Measurements from ENCODE around the gene NPY5R.
A peak's percentile ranks its signal among the peaks of the same experiment; 100 is the strongest.

The NPY5R gene

DNA sequence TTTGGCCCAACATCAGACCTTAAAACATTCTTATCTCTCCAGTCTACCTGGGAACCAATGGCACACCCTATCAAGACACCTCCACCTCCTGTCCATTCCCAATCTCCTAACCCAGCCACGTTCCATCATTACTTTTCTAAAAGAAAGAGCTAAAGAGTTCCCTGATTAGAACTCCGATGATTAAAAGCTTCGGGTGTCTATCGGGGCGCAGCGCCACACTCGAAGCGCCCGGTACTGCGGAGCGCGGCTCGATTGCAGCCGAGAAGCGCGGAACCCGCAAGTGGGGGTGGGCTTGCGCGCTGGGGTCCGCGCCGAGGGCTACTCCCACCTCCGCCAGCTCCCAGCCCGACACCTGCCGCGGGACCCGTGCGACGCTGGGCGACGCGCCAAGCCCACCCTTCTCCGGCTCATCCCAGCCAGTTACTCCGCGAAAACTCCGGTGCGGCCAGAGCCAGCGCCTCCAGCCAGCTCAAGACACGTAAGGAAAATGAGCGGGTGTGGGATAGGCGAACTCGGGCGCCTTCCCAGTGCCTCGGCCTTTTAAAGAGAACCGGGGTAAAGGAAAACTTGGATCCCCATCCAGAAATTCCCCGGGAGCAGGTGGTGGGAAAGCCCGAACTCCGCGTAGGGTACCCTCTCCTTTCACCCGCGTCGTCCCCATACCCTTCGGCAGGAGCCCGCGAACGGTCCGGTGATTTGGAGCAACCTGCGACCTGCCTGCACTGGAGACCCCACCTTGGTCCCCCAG is 11.9 kb upstream of the NPY5R start:
- Histone ChIP-seq H3K27me3 (ENCODE audit: insufficient read depth, poor library complexity, severe bottlenecking) (peaks cover 31% of the 10 kb centered on the region), H3K4me3 (replicated peaks; ENCODE audit: insufficient read depth, low read length) (peak overlapping the region; percentile 30), H3K27ac (replicated peaks) (no peak overlapping the region)
- no peak for DNase-seq (ENCODE audit: low read depth in 1 of 2, low spot score in 1 of 2)
- TF ChIP-seq SPI1 (IDR thresholded peaks at IDR 0.05; ENCODE audit: borderline replicate concordance, low read depth): no peak
- TF ChIP-seq GABPA (IDR thresholded peaks at IDR 0.05; ENCODE audit: low read depth): no peak
- no peak for TF ChIP-seq POLR2AphosphoS5 (IDR thresholded peaks at IDR 0.05; ENCODE audit: low read depth)
- TF ChIP-seq, protein P1, sequence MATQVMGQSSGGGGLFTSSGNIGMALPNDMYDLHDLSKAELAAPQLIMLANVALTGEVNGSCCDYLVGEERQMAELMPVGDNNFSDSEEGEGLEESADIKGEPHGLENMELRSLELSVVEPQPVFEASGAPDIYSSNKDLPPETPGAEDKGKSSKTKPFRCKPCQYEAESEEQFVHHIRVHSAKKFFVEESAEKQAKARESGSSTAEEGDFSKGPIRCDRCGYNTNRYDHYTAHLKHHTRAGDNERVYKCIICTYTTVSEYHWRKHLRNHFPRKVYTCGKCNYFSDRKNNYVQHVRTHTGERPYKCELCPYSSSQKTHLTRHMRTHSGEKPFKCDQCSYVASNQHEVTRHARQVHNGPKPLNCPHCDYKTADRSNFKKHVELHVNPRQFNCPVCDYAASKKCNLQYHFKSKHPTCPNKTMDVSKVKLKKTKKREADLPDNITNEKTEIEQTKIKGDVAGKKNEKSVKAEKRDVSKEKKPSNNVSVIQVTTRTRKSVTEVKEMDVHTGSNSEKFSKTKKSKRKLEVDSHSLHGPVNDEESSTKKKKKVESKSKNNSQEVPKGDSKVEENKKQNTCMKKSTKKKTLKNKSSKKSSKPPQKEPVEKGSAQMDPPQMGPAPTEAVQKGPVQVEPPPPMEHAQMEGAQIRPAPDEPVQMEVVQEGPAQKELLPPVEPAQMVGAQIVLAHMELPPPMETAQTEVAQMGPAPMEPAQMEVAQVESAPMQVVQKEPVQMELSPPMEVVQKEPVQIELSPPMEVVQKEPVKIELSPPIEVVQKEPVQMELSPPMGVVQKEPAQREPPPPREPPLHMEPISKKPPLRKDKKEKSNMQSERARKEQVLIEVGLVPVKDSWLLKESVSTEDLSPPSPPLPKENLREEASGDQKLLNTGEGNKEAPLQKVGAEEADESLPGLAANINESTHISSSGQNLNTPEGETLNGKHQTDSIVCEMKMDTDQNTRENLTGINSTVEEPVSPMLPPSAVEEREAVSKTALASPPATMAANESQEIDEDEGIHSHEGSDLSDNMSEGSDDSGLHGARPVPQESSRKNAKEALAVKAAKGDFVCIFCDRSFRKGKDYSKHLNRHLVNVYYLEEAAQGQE (IDR thresholded peaks at IDR 0.05; ENCODE audit: insufficient replicate concordance, low read depth): no peak
- TF ChIP-seq, protein P2, sequence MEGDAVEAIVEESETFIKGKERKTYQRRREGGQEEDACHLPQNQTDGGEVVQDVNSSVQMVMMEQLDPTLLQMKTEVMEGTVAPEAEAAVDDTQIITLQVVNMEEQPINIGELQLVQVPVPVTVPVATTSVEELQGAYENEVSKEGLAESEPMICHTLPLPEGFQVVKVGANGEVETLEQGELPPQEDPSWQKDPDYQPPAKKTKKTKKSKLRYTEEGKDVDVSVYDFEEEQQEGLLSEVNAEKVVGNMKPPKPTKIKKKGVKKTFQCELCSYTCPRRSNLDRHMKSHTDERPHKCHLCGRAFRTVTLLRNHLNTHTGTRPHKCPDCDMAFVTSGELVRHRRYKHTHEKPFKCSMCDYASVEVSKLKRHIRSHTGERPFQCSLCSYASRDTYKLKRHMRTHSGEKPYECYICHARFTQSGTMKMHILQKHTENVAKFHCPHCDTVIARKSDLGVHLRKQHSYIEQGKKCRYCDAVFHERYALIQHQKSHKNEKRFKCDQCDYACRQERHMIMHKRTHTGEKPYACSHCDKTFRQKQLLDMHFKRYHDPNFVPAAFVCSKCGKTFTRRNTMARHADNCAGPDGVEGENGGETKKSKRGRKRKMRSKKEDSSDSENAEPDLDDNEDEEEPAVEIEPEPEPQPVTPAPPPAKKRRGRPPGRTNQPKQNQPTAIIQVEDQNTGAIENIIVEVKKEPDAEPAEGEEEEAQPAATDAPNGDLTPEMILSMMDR (IDR thresholded peaks at IDR 0.05; ENCODE audit: insufficient read depth, low read length): no peak

DNA sequence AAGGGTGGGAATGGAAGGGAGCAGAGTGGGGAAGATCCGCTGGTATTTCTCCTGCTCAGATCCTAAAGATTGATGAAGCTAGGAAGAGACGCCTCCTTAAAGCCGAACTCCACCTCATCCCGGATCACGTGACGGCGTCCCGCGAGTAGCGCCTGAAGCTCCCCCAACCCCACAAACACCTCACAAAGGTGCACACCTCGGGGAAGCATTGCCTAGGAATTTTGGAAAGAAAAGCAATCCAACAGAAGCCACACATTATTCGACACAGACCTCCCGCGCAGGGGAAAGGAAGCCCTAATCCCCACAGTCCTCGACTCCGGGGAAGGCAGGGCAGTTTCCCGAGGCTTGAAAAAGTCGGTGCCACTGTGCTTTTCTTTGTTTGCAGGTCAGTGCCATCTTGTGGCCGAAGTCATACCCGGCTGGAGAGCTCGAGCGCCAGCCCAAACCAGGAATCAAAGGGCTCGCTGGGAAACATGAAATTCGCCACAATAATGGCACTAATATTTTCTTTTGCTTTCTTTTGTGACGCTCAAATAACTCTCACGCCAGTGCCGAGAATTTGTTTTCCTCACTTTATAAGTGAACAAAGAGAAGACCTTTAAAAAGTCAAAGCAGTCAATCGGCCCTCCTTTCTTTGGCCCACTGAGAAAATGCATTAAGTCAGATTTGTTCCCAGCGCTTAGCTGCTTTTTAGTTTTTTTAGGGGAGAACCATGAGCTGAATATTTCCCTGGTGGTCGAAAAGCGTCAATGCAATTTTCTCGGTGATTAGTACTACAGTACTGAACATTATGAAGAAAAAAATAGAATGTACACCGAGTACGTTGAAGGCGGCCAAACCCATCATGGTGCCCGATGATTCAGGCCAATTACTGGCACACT is 10.9 kb upstream of the NPY5R start, which contains the start of gene NPY1R:
Gene NPY1R (minus strand): TSS at position 71 of the 881 bp plus-strand sequence. CDS start 6,042 bp downstream, outside the sequence.
- Histone ChIP-seq H3K4me3 (replicated peaks; ENCODE audit: insufficient read depth, low read length) (peak within 1 kb of the TSS; percentile 30), H3K27ac (replicated peaks) (no peak within 1 kb of the TSS), H3K27me3 (ENCODE audit: insufficient read depth, poor library complexity, severe bottlenecking) (peaks cover 31% of the 10 kb centered on the region)
- DNase-seq (ENCODE audit: low read depth in 1 of 2, low spot score in 1 of 2): peak; percentile 13 to 70
- TF ChIP-seq, protein P2 (IDR thresholded peaks at IDR 0.05; ENCODE audit: insufficient read depth, low read length): peak; percentile 46
- TF ChIP-seq, protein P1 (IDR thresholded peaks at IDR 0.05; ENCODE audit: insufficient replicate concordance, low read depth): no peak

DNA sequence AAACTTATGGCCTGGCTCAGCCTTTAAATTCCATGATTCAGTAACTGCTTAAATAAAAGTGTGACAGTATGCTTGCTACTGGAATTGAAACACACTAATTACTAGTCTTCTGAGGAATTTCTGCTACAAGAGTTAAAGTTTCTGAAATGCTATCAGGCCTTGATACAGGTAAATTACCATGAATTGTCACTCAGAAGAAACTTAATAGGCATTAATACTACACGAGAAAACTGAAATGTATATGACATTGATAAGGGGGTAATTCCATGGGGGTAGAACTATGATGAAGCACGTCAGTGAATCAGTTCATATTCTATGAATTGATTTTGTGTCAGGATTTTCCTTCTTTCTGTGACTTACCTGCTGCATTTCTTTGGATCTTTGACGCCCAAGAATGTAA is 8.3 kb upstream of the NPY5R start:
- no peak overlapping the region for H3K4me3 ChIP-seq (replicated peaks; ENCODE audit: insufficient read depth, low read length)
- H3K27me3 ChIP-seq (ENCODE audit: insufficient read depth, poor library complexity, severe bottlenecking): peaks cover 35% of the 10 kb centered on the region
- H3K27ac ChIP-seq (replicated peaks): no peak overlapping the region
- TF ChIP-seq, protein P2 (IDR thresholded peaks at IDR 0.05; ENCODE audit: insufficient read depth, low read length): no peak
- TF ChIP-seq GABPA (IDR thresholded peaks at IDR 0.05; ENCODE audit: low read depth) (no peak), SPI1 (IDR thresholded peaks at IDR 0.05; ENCODE audit: borderline replicate concordance, low read depth) (no peak), POLR2AphosphoS5 (IDR thresholded peaks at IDR 0.05; ENCODE audit: low read depth) (no peak)
- TF ChIP-seq, protein P1 (IDR thresholded peaks at IDR 0.05; ENCODE audit: insufficient replicate concordance, low read depth): no peak
- DNase-seq (ENCODE audit: low read depth in 1 of 2, low spot score in 1 of 2): no peak

All from HL-60 (cell line).